B cell (primary cell): ENCODE results near the gene ZNF562. TPM values are rescaled to one million over a fixed set of nuclear protein-coding genes. Genes with fewer than 3 reads are reported as not detected.

Source experiments
- ATAC-seq: fragments of 200-7000 bp; cut with Tn5 transposase; one replicate; pipeline ENCODE4 v1.10.0; 2021; ENCODE audit warnings: low read depth, mild to moderate bottlenecking, moderate number of reproducible peaks, moderate library complexity
- CTCF ChIA-PET: fragments of 350-600 bp; sonication (Branson Sonifier 250); formaldehyde crosslinking; loops from one replicate; lab custom pipeline; 2021; ENCODE audit warnings: antibody characterized with exemption, inconsistent platforms; lab: Charles Lee
- POLR2A ChIA-PET: fragments of 350-600 bp; sonication (Branson Sonifier 250); formaldehyde crosslinking; loops from one replicate; lab custom pipeline; 2021; ENCODE audit warnings: antibody characterized with exemption; lab: Charles Lee
- DNase-seq: peaks from one replicate; pipeline ENCODE4 v3.0.0; 2013
- H2AFZ ChIP-seq: 2 replicates; pipeline ENCODE4 v1.6.1; 2012; ENCODE audit warnings: mild to moderate bottlenecking, low read depth, low read length; ENCODE audit not compliant: insufficient read depth, poor library complexity, severe bottlenecking
- H3K27ac ChIP-seq, 2 donors: 1 replicate in 1 of 2; 2 replicates in 1 of 2; pipeline ENCODE4 v1.5.1; 2012 to 2013; ENCODE audit warnings: low read length in 2 of 2, mild to moderate bottlenecking in 2 of 2, moderate library complexity in 1 of 2
- H3K27me3 ChIP-seq, 4 experiments: fragments of 200-600 bp in 1 of 4; sonication (generic) in 1 of 4; replicated peaks in 1 of 4; 1 replicate in 2 of 4; 2 replicates in 2 of 4; pipeline versions ENCODE4 v1.6.1 to v1.7.0; 2013 to 2016; ENCODE audit warnings: low read length in 3 of 4, mild to moderate bottlenecking in 2 of 4, mixed read lengths in 1 of 4, moderate library complexity in 1 of 4; ENCODE audit not compliant: insufficient read depth in 4 of 4, control insufficient read depth in 3 of 4; ENCODE audit errors: control extremely low read depth in 1 of 4
- H3K36me3 ChIP-seq, 2 experiments: replicated peaks in 1 of 2; 1 replicate in 1 of 2; 2 replicates in 1 of 2; pipeline versions ENCODE4 v1.6.1 to v1.7.1; 2013; ENCODE audit warnings: low read length in 1 of 2; ENCODE audit not compliant: insufficient read depth in 2 of 2, control insufficient read depth in 1 of 2; ENCODE audit errors: control extremely low read depth in 1 of 2, extremely low read depth in 1 of 2
- H3K4me1 ChIP-seq, 2 donors: fragments of 200-600 bp in 1 of 2; sonication (generic) in 1 of 2; 1 replicate in 1 of 2; 2 replicates in 1 of 2; pipeline versions ENCODE4 v1.5.1 to v1.6.1; 2013 to 2017; ENCODE audit warnings: low read length in 2 of 2; ENCODE audit not compliant: control insufficient read depth in 2 of 2, insufficient read depth in 2 of 2
- H3K4me2 ChIP-seq: replicated peaks from 2 replicates; pipeline ENCODE3; 2012; ENCODE audit warnings: mild to moderate bottlenecking, low read depth, low read length; ENCODE audit not compliant: poor library complexity, severe bottlenecking
- H3K4me3 ChIP-seq, 5 experiments: fragments of 200-600 bp in 1 of 5; sonication (generic) in 1 of 5; 1 replicate in 3 of 5; 2 replicates in 2 of 5; pipeline versions ENCODE4 v1.5.1 to v1.7.0; 2011 to 2016; ENCODE audit warnings: low read length in 4 of 5, mild to moderate bottlenecking in 4 of 5, low read depth in 2 of 5, control low read depth in 1 of 5, moderate library complexity in 1 of 5; ENCODE audit not compliant: insufficient read depth in 1 of 5; ENCODE audit errors: control extremely low read depth in 1 of 5, extremely low read depth in 1 of 5
- H3K79me2 ChIP-seq: fragments of 200-600 bp; sonication (generic); one replicate; pipeline ENCODE4 v1.6.0; 2016; ENCODE audit warnings: low read length; ENCODE audit not compliant: control insufficient read depth, insufficient read depth
- H3K9ac ChIP-seq: fragments of 200-600 bp; sonication (generic); 2 replicates; pipeline ENCODE4 v1.6.1; 2017; ENCODE audit warnings: mild to moderate bottlenecking, low read length, moderate library complexity
- H3K9me3 ChIP-seq, 3 donors: one replicate each; pipeline versions ENCODE4 v1.6.1 to v1.7.1; 2013; ENCODE audit warnings: low read length in 2 of 3; ENCODE audit not compliant: control insufficient read depth in 2 of 3, insufficient read depth in 1 of 3; ENCODE audit errors: control extremely low read depth in 1 of 3
- H4K20me1 ChIP-seq: 2 replicates; pipeline ENCODE4 v1.6.0; 2012; ENCODE audit warnings: mild to moderate bottlenecking, low read length; ENCODE audit not compliant: insufficient read depth, control insufficient read depth, poor library complexity, severe bottlenecking
- H3K27ac Mint-ChIP-seq: one replicate; pipeline ENCODE4 v1.8.0; 2021; ENCODE audit warnings: mixed read lengths
- H3K27me3 Mint-ChIP-seq: one replicate; pipeline ENCODE4 v1.8.0; 2021; ENCODE audit warnings: mixed read lengths
- H3K4me1 Mint-ChIP-seq: one replicate; pipeline ENCODE4 v1.8.0; 2021; ENCODE audit warnings: mixed read lengths
- H3K4me3 Mint-ChIP-seq: one replicate; pipeline ENCODE4 v1.8.0; 2021; ENCODE audit warnings: mixed read lengths
- H3K9me3 Mint-ChIP-seq: one replicate; pipeline ENCODE4 v1.8.0; 2022; ENCODE audit warnings: mixed read lengths; ENCODE audit not compliant: insufficient read depth
- EZH2 ChIP-seq: IDR thresholded peaks from 2 replicates; pipeline ENCODE4 v1.6.1; 2012; ENCODE audit warnings: borderline replicate concordance, low read depth, mild to moderate bottlenecking, moderate library complexity, low read length; ENCODE audit not compliant: insufficient read depth, poor library complexity, severe bottlenecking
- WGBS: methylation state at CpG from one replicate; pipeline ENCODE4 v1.1.5; 2013; ENCODE audit warnings: missing lambda C conversion rate; ENCODE audit not compliant: insufficient coverage; 5-methylcytosine and 5-hydroxymethylcytosine counted together
- intact Hi-C: fragments of 100-400 bp; cut with micrococcal nuclease; formaldehyde crosslinking; loops from one replicate; pipeline ENCODE4 v1.10.0; 2022
- polyA plus RNA-seq: library from polyadenylated mRNA; depleted of rRNA; stranded (reverse); fragments of >200 nt; gene quantifications from 2 replicates; pipeline ENCODE4 v1.2.3, GENCODE V29; 2012
- total RNA-seq, 2 donors: library from RNA; stranded (reverse); fragments of 120-200 nt in 1 of 2; gene quantifications; 1 replicate in 1 of 2; 2 replicates in 1 of 2; pipeline versions ENCODE4 v1.2.3 to v1.2.4, GENCODE V29; 2013 to 2022
- TF ChIP-seq, protein P1 (sequence below): fragments of 200-600 bp; IDR thresholded peaks from one replicate; pipeline ENCODE4 v1.8.0; 2022; ENCODE audit warnings: antibody characterized with exemption, mild to moderate bottlenecking

Gene ZNF562
- total and polyA plus RNA-seq, 2 donors (not counting 1 experiment from before 2014, with no cell fraction given), result 4.1 to 31.8 TPM

DNA sequence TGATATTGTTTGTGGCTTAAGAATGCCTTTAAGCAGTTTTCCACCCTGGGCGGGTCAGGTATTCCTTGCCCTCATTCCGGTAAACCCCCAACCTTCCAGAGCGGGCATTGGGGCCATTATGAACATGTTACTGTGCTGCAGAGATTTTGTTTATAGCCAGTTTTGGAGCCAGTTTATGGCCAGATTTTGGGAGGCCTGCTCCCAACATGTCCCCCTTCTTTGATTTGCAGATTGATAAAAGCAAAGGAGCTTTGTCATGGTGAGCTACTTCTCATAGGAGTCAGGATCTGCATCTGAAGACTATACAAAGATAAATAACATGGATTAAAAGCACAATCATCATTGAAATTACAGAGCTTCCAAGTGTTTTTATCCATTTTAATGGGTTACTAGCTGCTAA lies 36.9 kb upstream of the ZNF562 start:
- no peak overlapping the region for H2AFZ ChIP-seq
- intact Hi-C loops, result no loop called here
- Mint-ChIP-seq H3K27me3 (no peaks in the 10 kb centered on the region), H3K9me3 (peaks cover 18% of the 10 kb centered on the region), H3K4me3 (no peak overlapping the region), H3K27ac (no peak overlapping the region), H3K4me1 (peaks cover 10% of the 10 kb centered on the region)
- H3K9me3 ChIP-seq, result peaks cover 0 to 23% (median 14%) of the 10 kb centered on the region in 3 donors
- no peak overlapping the region for H3K27ac ChIP-seq
- H3K4me3 ChIP-seq, result no peak overlapping the region
- peaks cover 8 to 11% of the 10 kb centered on the region in 2 donors for H3K4me1 ChIP-seq
- H3K4me2 ChIP-seq, result no peak overlapping the region
- TF ChIP-seq EZH2, result no peak
- TF ChIP-seq, protein P1, sequence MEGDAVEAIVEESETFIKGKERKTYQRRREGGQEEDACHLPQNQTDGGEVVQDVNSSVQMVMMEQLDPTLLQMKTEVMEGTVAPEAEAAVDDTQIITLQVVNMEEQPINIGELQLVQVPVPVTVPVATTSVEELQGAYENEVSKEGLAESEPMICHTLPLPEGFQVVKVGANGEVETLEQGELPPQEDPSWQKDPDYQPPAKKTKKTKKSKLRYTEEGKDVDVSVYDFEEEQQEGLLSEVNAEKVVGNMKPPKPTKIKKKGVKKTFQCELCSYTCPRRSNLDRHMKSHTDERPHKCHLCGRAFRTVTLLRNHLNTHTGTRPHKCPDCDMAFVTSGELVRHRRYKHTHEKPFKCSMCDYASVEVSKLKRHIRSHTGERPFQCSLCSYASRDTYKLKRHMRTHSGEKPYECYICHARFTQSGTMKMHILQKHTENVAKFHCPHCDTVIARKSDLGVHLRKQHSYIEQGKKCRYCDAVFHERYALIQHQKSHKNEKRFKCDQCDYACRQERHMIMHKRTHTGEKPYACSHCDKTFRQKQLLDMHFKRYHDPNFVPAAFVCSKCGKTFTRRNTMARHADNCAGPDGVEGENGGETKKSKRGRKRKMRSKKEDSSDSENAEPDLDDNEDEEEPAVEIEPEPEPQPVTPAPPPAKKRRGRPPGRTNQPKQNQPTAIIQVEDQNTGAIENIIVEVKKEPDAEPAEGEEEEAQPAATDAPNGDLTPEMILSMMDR, result no peak
- CTCF ChIA-PET, result no interaction called here
- DNase-seq, result no peak
- no peak overlapping the region for H3K9ac ChIP-seq
- peaks cover 0 to 3% (median 0%) of the 10 kb centered on the region in 4 experiments for H3K27me3 ChIP-seq
- POLR2A ChIA-PET, result no interaction called here
- no CpG with 5 or more reads among the region's 3 CpGs for WGBS
- no peak for ATAC-seq
- no peaks in the 10 kb centered on the region for H3K36me3 ChIP-seq
- no peaks in the 10 kb centered on the region for H3K79me2 ChIP-seq
- no peaks in the 10 kb centered on the region for H4K20me1 ChIP-seq

DNA sequence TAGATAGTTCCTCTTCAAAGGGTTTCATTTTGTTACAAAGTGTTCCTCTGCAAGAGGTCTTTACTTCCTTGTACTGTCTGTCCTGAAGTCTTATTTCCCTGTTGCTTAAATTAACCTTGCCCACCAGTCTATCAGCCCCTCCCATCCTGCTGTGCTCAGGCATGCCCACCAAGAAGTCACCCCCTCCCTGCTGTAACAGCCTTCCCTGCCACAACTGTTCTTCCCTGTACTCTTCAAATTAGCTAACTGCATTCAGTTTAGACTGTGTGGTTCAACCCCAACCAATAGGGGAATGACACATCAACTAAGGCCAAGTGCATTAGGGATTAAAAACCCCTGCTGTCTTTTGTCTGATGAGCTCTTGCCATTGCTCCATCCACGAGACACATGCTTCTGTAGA lies 34.4 kb upstream of the ZNF562 start:
- DNase-seq (peak; percentile 18), ATAC-seq (no peak)
- H3K9ac ChIP-seq, result peak overlapping the region; percentile 23

More for the DNA sequence above, 34.4 kb upstream of the ZNF562 start:
- H3K79me2 ChIP-seq, result no peaks in the 10 kb centered on the region
- H3K4me1 ChIP-seq, result peaks cover 8 to 11% of the 10 kb centered on the region in 2 donors
- H3K4me2 ChIP-seq, result peak overlapping the region; percentile 52
- H3K9me3 Mint-ChIP-seq, result peaks cover 20% of the 10 kb centered on the region
- H3K4me3 Mint-ChIP-seq, result peak overlapping the region; percentile 7
- peak overlapping the region; percentile 75 for H3K27ac Mint-ChIP-seq
- WGBS, result 50% methylated on average over 1 of the region's 1 CpG
- peaks cover 0 to 3% (median 0%) of the 10 kb centered on the region in 4 experiments for H3K27me3 ChIP-seq
- intact Hi-C loops, result no loop called here
- ChIA-PET CTCF (no interaction called here), POLR2A (no interaction called here)
- peak overlapping the region; percentile 50 to 64 for H3K27ac ChIP-seq
- H3K9me3 ChIP-seq, result peaks cover 0 to 23% (median 14%) of the 10 kb centered on the region in 3 donors
- H3K4me1 Mint-ChIP-seq, result peaks cover 10% of the 10 kb centered on the region
- H4K20me1 ChIP-seq, result no peaks in the 10 kb centered on the region
- no peaks in the 10 kb centered on the region for H3K36me3 ChIP-seq
- H2AFZ ChIP-seq, result peak overlapping the region; percentile 52
- H3K27me3 Mint-ChIP-seq, result peaks cover 4% of the 10 kb centered on the region
- peak overlapping the region in 1 of 5 experiments; percentile 24 for H3K4me3 ChIP-seq
- TF ChIP-seq, protein P1, result no peak
- TF ChIP-seq EZH2, result no peak
